Measurements from ENCODE around the gene ECHDC1. TPM values are rescaled to one million over a fixed set of nuclear protein-coding genes. Genes with fewer than 3 reads are reported as not detected.

ECHDC1 gene
- total and polyA plus RNA-seq, 4 donors = 28.8 to 66.2 (median 50.8) TPM

GRCh38 chr6:127348028-127348661 is 4.7 kb upstream of the ECHDC1 start:
- H3K27ac ChIP-seq (ENCODE audit: low read depth in 1 of 2, low read length in 2 of 2) = no peak overlapping the region
- no peak overlapping the region for H3K9ac ChIP-seq (ENCODE audit: low read depth in 1 of 2, low read length in 2 of 2)
- TF ChIP-seq NR2F2 (IDR thresholded peaks at IDR 0.05) (no peak), HNF4A (conservative IDR thresholded peaks at IDR 0.05) (no peak), REST (IDR thresholded peaks at IDR 0.05) (no peak), ZBTB33 (IDR thresholded peaks at IDR 0.05) (no peak), YY1 (IDR thresholded peaks at IDR 0.05) (no peak), HNF4G (IDR thresholded peaks at IDR 0.05) (no peak), GABPA (IDR thresholded peaks at IDR 0.05 in 1 of 2, conservative IDR thresholded peaks at IDR 0.05 in 1 of 2) (no peak), JUND (IDR thresholded peaks at IDR 0.05) (no peak), TAF1 (conservative IDR thresholded peaks at IDR 0.05) (no peak)
- H3K4me1 ChIP-seq (ENCODE audit: control insufficient read depth in 4 of 4, insufficient read depth in 4 of 4, low read length in 3 of 4) = peaks cover 0 to 7% (median 6%) of the 10 kb centered on the region in 4 donors
- no peaks in the 10 kb centered on the region for H3K36me3 ChIP-seq (ENCODE audit: control insufficient read depth in 4 of 4, insufficient read depth in 3 of 4, low read depth in 1 of 4, low read length in 3 of 4)
- H3K4me3 ChIP-seq (ENCODE audit: low read depth in 1 of 3, low read length in 3 of 3) = no peak overlapping the region
- no peak for DNase-seq (ENCODE audit: low spot score)
- WGBS = 97% methylated on average over 10 of the region's 10 CpGs
- H3K9me3 ChIP-seq (ENCODE audit: control insufficient read depth in 4 of 4, low read length in 3 of 4) = no peaks in the 10 kb centered on the region
- no peaks in the 10 kb centered on the region for H3K27me3 ChIP-seq (ENCODE audit: control insufficient read depth in 4 of 4, insufficient read depth in 4 of 4, low read length in 3 of 4)

- no peak overlapping the region for H3K4me3 ChIP-seq (ENCODE audit: low read depth in 1 of 3, low read length in 3 of 3)
- no peak for DNase-seq (ENCODE audit: low spot score)
- H3K36me3 ChIP-seq (ENCODE audit: control insufficient read depth in 4 of 4, insufficient read depth in 3 of 4, low read depth in 1 of 4, low read length in 3 of 4) = no peaks in the 10 kb centered on the region
- no peak overlapping the region for H3K9ac ChIP-seq (ENCODE audit: low read depth in 1 of 2, low read length in 2 of 2)
- H3K4me1 ChIP-seq (ENCODE audit: control insufficient read depth in 4 of 4, insufficient read depth in 4 of 4, low read length in 3 of 4) = peaks cover 1 to 14% (median 7%) of the 10 kb centered on the region in 4 donors
- 25% methylated on average over 2 of the region's 2 CpGs for WGBS
- no peaks in the 10 kb centered on the region for H3K9me3 ChIP-seq (ENCODE audit: control insufficient read depth in 4 of 4, low read length in 3 of 4)
- no peak overlapping the region for H3K27ac ChIP-seq (ENCODE audit: low read depth in 1 of 2, low read length in 2 of 2)
- no peak for TF ChIP-seq FOXA1 (IDR thresholded peaks at IDR 0.05)
- no peak for TF ChIP-seq SP1 (IDR thresholded peaks at IDR 0.05)
- TF ChIP-seq FOXA2 (IDR thresholded peaks at IDR 0.05) = peak; percentile 75
- TF ChIP-seq HNF4G (IDR thresholded peaks at IDR 0.05) = no peak
- no peak for TF ChIP-seq NR2F2 (IDR thresholded peaks at IDR 0.05)
- TF ChIP-seq YY1 (IDR thresholded peaks at IDR 0.05) = peak; percentile 18
- no peak for TF ChIP-seq CTCF (IDR thresholded peaks at IDR 0.05; ENCODE audit: low read depth, low read length, missing input control)
- TF ChIP-seq GABPA (IDR thresholded peaks at IDR 0.05 in 1 of 2, conservative IDR thresholded peaks at IDR 0.05 in 1 of 2) = peak in 1 of 2 donors; percentile 20
- TF ChIP-seq REST (IDR thresholded peaks at IDR 0.05) = no peak
- no peak for TF ChIP-seq RAD21 (IDR thresholded peaks at IDR 0.05)
- peak in 1 of 2 donors; percentile 12 for TF ChIP-seq RXRA (IDR thresholded peaks at IDR 0.05)
- TF ChIP-seq MAX (IDR thresholded peaks at IDR 0.05) = no peak
- TF ChIP-seq JUND (IDR thresholded peaks at IDR 0.05) = no peak
- no peak for TF ChIP-seq HNF4A (conservative IDR thresholded peaks at IDR 0.05)
- TF ChIP-seq ZBTB33 (IDR thresholded peaks at IDR 0.05) = no peak
- no peak for TF ChIP-seq TAF1 (conservative IDR thresholded peaks at IDR 0.05)
- no peak for TF ChIP-seq ATF3 (IDR thresholded peaks at IDR 0.05)
- no peaks in the 10 kb centered on the region for H3K27me3 ChIP-seq (ENCODE audit: control insufficient read depth in 4 of 4, insufficient read depth in 4 of 4, low read length in 3 of 4)
Measured at GRCh38 chr6:127347178-127347577, 3.8 kb upstream of the ECHDC1 start.
